Chondrocyte (in vitro differentiated cells): ENCODE results near the gene CALU. TPM values are rescaled to one million over a fixed set of nuclear protein-coding genes. Genes with fewer than 3 reads are reported as not detected.

Source experiments
- DNase-seq: peaks from one replicate; pipeline ENCODE4 v3.0.0; 2021; ENCODE audit warnings: mixed read lengths, low spot score
- H3K27ac Mint-ChIP-seq: one replicate; pipeline ENCODE4 v1.8.0; 2021; ENCODE audit warnings: mild to moderate bottlenecking, moderate library complexity, mixed read lengths; ENCODE audit not compliant: unreplicated experiment
- H3K27me3 Mint-ChIP-seq: 2 replicates; pipeline ENCODE4 v1.8.0; 2021; ENCODE audit warnings: low read depth, mixed read lengths
- H3K36me3 Mint-ChIP-seq: 2 replicates; pipeline ENCODE4 v1.8.0; 2021; ENCODE audit warnings: low read depth, mixed read lengths
- H3K4me1 Mint-ChIP-seq: 2 replicates; pipeline ENCODE4 v1.8.0; 2021; ENCODE audit warnings: low read depth, mild to moderate bottlenecking, mixed read lengths
- H3K4me3 Mint-ChIP-seq: one replicate; pipeline ENCODE4 v1.8.0; 2021; ENCODE audit warnings: mild to moderate bottlenecking, moderate library complexity, mixed read lengths; ENCODE audit not compliant: unreplicated experiment
- H3K9me3 Mint-ChIP-seq: 2 replicates; pipeline ENCODE4 v1.8.0; 2021; ENCODE audit warnings: low read depth, mixed read lengths
- total RNA-seq: library from RNA; stranded (reverse); gene quantifications from 3 replicates; pipeline ENCODE4 v1.2.1, GENCODE V29; 2021
- TF ChIP-seq, protein P1 (sequence below): fragments of 200-600 bp; sonication (generic); IDR thresholded peaks from 2 replicates; pipeline ENCODE4 v1.5.0; 2021; ENCODE audit warnings: antibody characterized with exemption, mild to moderate bottlenecking, moderate library complexity

CALU gene
- total RNA-seq, 1 donor from 2014 or later = 731 TPM

DNA sequence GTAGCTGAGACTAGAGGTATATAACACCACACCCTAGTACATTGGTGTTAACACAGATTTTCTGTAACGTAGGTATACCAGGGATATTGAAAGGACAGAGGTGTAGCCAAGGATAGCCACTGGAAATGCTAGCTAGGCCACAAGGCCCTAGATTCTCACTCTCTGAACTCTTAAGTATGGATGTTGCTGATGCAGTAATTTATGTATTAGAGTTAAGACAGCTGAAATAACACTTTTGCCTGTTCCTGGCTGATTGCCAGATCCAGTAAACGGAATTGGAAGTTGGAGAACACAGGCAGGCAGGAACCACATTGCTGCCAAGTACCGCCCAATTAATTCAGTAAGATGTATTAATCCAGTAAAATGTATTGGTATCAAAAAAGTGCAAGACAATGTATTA, 1.8 kb downstream of the CALU start:
- Mint-ChIP-seq H3K4me1 (peaks cover 64% of the 10 kb centered on the region), H3K4me3 (peak overlapping the region; percentile 90), H3K27me3 (no peaks in the 10 kb centered on the region), H3K27ac (peak overlapping the region; percentile 99), H3K36me3 (peaks cover 2% of the 10 kb centered on the region), H3K9me3 (no peaks in the 10 kb centered on the region)
- TF ChIP-seq, protein P1, sequence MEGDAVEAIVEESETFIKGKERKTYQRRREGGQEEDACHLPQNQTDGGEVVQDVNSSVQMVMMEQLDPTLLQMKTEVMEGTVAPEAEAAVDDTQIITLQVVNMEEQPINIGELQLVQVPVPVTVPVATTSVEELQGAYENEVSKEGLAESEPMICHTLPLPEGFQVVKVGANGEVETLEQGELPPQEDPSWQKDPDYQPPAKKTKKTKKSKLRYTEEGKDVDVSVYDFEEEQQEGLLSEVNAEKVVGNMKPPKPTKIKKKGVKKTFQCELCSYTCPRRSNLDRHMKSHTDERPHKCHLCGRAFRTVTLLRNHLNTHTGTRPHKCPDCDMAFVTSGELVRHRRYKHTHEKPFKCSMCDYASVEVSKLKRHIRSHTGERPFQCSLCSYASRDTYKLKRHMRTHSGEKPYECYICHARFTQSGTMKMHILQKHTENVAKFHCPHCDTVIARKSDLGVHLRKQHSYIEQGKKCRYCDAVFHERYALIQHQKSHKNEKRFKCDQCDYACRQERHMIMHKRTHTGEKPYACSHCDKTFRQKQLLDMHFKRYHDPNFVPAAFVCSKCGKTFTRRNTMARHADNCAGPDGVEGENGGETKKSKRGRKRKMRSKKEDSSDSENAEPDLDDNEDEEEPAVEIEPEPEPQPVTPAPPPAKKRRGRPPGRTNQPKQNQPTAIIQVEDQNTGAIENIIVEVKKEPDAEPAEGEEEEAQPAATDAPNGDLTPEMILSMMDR = no peak
- no peak for DNase-seq

DNA sequence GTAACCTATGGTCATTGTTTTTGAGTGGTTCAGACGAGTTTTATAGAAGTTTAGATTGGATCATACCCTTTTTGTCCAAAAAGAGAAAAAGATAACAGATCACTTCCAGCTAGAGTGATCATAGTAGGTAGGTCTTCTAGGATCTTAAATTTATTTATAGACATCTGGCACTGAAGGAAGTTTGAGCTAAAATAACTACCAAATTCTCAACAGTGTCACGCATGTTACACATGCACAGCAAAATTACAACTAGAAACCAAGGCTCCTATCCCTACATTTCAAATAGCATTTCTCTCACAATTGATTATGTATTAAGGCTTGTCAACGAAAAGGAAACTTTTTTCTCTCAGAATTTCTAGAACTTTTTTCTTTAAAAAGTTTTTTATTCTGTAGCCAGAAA, 2.3 kb downstream of the CALU start:
- H3K9me3 Mint-ChIP-seq = no peaks in the 10 kb centered on the region
- peak overlapping the region; percentile 99 for H3K27ac Mint-ChIP-seq
- peaks cover 2% of the 10 kb centered on the region for H3K36me3 Mint-ChIP-seq
- DNase-seq = no peak
- peaks cover 66% of the 10 kb centered on the region for H3K4me1 Mint-ChIP-seq
- peak overlapping the region; percentile 90 for H3K4me3 Mint-ChIP-seq
- TF ChIP-seq, protein P1 = no peak
- no peaks in the 10 kb centered on the region for H3K27me3 Mint-ChIP-seq

DNA sequence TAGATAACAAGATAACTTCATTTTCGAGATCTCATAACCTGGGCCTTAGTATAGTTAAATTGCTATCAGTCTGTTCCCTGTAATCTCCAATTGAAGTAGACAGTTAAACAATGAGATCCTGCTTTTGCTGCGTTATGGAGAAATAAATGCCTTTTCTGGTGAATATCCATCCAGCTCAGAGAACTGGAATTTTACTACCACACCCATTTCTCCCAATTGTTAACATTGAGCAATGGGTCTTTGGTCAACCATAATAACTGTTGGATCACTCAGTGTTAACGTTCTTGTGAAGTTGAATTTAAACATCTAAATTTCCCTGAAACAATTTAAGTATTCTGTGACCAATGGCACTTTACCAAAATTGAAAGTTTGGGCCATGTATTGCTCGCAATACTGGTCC, 3.0 kb downstream of the CALU start:
- H3K4me3 Mint-ChIP-seq = peak overlapping the region; percentile 90
- H3K27ac Mint-ChIP-seq = peak overlapping the region; percentile 99
- TF ChIP-seq, protein P1 = no peak
- peaks cover 2% of the 10 kb centered on the region for H3K36me3 Mint-ChIP-seq
- DNase-seq = no peak
- H3K4me1 Mint-ChIP-seq = peaks cover 70% of the 10 kb centered on the region
- no peaks in the 10 kb centered on the region for H3K9me3 Mint-ChIP-seq
- no peaks in the 10 kb centered on the region for H3K27me3 Mint-ChIP-seq

DNA sequence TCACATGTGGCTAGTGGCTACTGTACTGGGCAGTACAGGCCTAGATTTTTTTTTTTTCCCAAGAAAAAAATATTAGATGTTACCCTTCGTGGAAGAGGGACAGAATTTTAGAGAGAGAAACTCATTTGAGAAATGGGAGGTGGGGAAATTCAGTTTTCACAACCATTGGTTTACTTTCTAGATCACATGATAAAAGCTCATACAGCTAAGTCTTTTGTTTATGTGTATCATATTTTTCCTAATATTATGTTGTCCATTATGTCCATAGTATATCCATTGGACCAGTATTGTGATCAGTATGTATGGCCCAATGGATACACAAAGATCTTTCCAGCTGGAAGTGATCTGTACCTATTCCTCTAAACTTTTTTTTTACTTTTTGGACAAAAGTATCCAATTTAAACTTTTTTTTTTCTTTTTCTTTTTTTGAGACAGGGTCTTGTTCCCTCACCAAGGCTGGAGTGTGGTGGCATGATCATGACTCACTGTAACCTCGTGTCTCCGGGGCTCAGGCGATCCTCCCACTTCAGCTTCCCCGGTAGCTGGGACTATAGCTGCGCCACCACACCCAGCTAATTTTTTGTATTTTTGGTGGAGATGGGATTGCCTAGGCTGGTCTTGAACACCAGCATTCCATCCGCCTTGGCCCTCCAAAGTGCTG, 4.1 kb downstream of the CALU start:
- no peaks in the 10 kb centered on the region for H3K9me3 Mint-ChIP-seq
- H3K4me3 Mint-ChIP-seq = peak overlapping the region; percentile 55
- H3K27me3 Mint-ChIP-seq = no peaks in the 10 kb centered on the region
- TF ChIP-seq, protein P1 = no peak
- peaks cover 72% of the 10 kb centered on the region for H3K4me1 Mint-ChIP-seq
- peak overlapping the region; percentile 94 for H3K27ac Mint-ChIP-seq
- peaks cover 7% of the 10 kb centered on the region for H3K36me3 Mint-ChIP-seq
- no peak for DNase-seq

DNA sequence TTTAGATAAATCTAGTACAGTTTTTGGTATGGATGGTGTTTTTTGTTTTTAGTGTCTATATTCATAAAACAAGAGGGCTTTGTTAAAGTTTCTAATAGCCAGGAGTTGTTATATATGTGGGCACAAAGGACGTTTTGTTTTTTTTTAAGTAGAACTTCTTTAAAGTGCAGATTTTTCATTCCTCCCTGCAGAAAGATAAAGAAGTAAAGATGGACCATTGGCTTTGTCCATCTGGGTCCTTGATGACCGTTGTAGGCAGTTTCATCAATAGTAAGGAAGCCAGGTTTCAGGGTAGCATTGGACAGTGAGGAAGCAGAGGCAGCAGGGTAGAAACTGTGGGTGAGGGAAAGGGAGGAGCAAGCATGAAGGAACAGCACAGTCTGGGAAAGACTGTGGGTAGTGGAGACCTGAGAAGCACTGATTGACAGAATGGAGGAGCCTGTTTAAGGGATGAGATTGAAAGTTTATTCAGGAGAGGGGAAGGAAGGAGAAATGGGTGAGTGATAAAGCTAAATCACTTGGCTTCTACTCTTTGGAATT, 5.3 kb downstream of the CALU start:
- TF ChIP-seq, protein P1 = no peak
- Mint-ChIP-seq H3K9me3 (no peaks in the 10 kb centered on the region), H3K4me1 (peaks cover 72% of the 10 kb centered on the region), H3K27ac (peak overlapping the region; percentile 94), H3K4me3 (peak overlapping the region; percentile 31), H3K36me3 (peaks cover 15% of the 10 kb centered on the region), H3K27me3 (no peaks in the 10 kb centered on the region)
- DNase-seq = no peak
